Mesenchymal stem cell (in vitro differentiated cells and primary cell): ENCODE data around the gene TIAM1.

Experiments
- DNase-seq: peaks from one replicate; pipeline ENCODE4 v3.0.0-alpha.2; 2013
- H2AFZ ChIP-seq: one replicate; pipeline ENCODE4 v1.6.1; 2013; ENCODE audit warnings: low read depth, mild to moderate bottlenecking, control low read depth, inconsistent platforms, low read length, moderate library complexity
- H2AK5ac ChIP-seq: 2 replicates; pipeline ENCODE4 v1.6.1; 2013; ENCODE audit warnings: low read length, moderate library complexity, mild to moderate bottlenecking, inconsistent platforms; ENCODE audit not compliant: severe bottlenecking
- H2BK120ac ChIP-seq: one replicate; pipeline ENCODE4 v1.6.1; 2013; ENCODE audit warnings: low read depth, mild to moderate bottlenecking, inconsistent platforms, low read length, moderate library complexity
- H2BK12ac ChIP-seq, 2 experiments: one replicate each; pipeline ENCODE4 v1.6.1; 2013; ENCODE audit warnings: inconsistent platforms in 2 of 2, low read length in 2 of 2, mild to moderate bottlenecking in 2 of 2, moderate library complexity in 2 of 2, control low read depth in 1 of 2
- H2BK15ac ChIP-seq: one replicate; pipeline ENCODE4 v1.6.1; 2013; ENCODE audit warnings: mild to moderate bottlenecking, low read depth, inconsistent platforms; ENCODE audit not compliant: poor library complexity, severe bottlenecking
- H2BK5ac ChIP-seq: 2 replicates; pipeline ENCODE4 v1.6.1; 2013; ENCODE audit warnings: low read depth, mild to moderate bottlenecking, low read length, control low read depth, inconsistent platforms; ENCODE audit not compliant: poor library complexity, severe bottlenecking
- H3K14ac ChIP-seq, 2 experiments: one replicate each; pipeline ENCODE4 v1.6.1; 2013; ENCODE audit warnings: inconsistent platforms in 2 of 2, low read length in 2 of 2, control low read depth in 1 of 2, mild to moderate bottlenecking in 1 of 2, moderate library complexity in 1 of 2
- H3K18ac ChIP-seq, 2 experiments: one replicate each; pipeline ENCODE4 v1.6.1; 2013; ENCODE audit warnings: inconsistent platforms in 2 of 2, low read length in 2 of 2, control low read depth in 1 of 2, low read depth in 1 of 2, mild to moderate bottlenecking in 1 of 2
- H3K23ac ChIP-seq, 2 experiments: one replicate each; pipeline ENCODE4 v1.6.1; 2013; ENCODE audit warnings: inconsistent platforms in 2 of 2, low read length in 2 of 2, mild to moderate bottlenecking in 2 of 2, moderate library complexity in 2 of 2, control low read depth in 1 of 2
- H3K27ac ChIP-seq: 2 replicates; pipeline ENCODE4 v1.5.1; 2013; ENCODE audit warnings: mild to moderate bottlenecking, moderate library complexity, low read length, control low read depth, inconsistent platforms; ENCODE audit not compliant: poor library complexity, severe bottlenecking
- H3K27me3 ChIP-seq, 2 experiments: 2 replicates each; pipeline versions ENCODE4 v1.6.1 to v1.7.0; 2013; ENCODE audit warnings: low read length in 2 of 2, mild to moderate bottlenecking in 2 of 2, moderate library complexity in 2 of 2, control low read depth in 1 of 2, inconsistent platforms in 1 of 2; ENCODE audit not compliant: control insufficient read depth in 1 of 2, insufficient read depth in 1 of 2
- H3K36me3 ChIP-seq, 2 experiments: 2 replicates each; pipeline versions ENCODE4 v1.6.1 to v1.7.0; 2013; ENCODE audit warnings: low read length in 2 of 2, control low read depth in 1 of 2, inconsistent platforms in 1 of 2, low read depth in 1 of 2, mild to moderate bottlenecking in 1 of 2; ENCODE audit not compliant: insufficient read depth in 2 of 2, control insufficient read depth in 1 of 2
- H3K4ac ChIP-seq, 2 experiments: one replicate each; pipeline ENCODE4 v1.6.1; 2013; ENCODE audit warnings: inconsistent platforms in 2 of 2, low read length in 2 of 2, mild to moderate bottlenecking in 2 of 2, moderate library complexity in 2 of 2, control low read depth in 1 of 2, low read depth in 1 of 2
- H3K4me1 ChIP-seq: 2 replicates; pipeline ENCODE4 v1.6.1; 2013; ENCODE audit warnings: low read depth, low read length, control low read depth; ENCODE audit not compliant: control insufficient read depth, insufficient read depth
- H3K4me2 ChIP-seq: 2 replicates; pipeline ENCODE4 v1.6.1; 2013; ENCODE audit warnings: low read length, mild to moderate bottlenecking, inconsistent platforms; ENCODE audit not compliant: poor library complexity, severe bottlenecking
- H3K4me3 ChIP-seq, 2 experiments: 2 replicates each; pipeline versions ENCODE4 v1.5.1 to v1.7.0; 2013; ENCODE audit warnings: low read length in 2 of 2, mild to moderate bottlenecking in 2 of 2, control low read depth in 1 of 2, low read depth in 1 of 2; ENCODE audit not compliant: insufficient read depth in 1 of 2
- H3K79me1 ChIP-seq: replicated peaks from 2 replicates; pipeline ENCODE4 v1.6.1; 2013; ENCODE audit warnings: mild to moderate bottlenecking, control low read depth, low read length, inconsistent platforms; ENCODE audit not compliant: poor library complexity, severe bottlenecking
- H3K9ac ChIP-seq: 2 replicates; pipeline ENCODE4 v1.7.0; 2013; ENCODE audit warnings: mild to moderate bottlenecking, low read length, moderate library complexity
- H3K9me3 ChIP-seq: 2 replicates; pipeline ENCODE4 v1.7.0; 2013; ENCODE audit warnings: mild to moderate bottlenecking, low read length; ENCODE audit not compliant: control insufficient read depth
- H4K8ac ChIP-seq: one replicate; pipeline ENCODE4 v1.6.1; 2013; ENCODE audit warnings: inconsistent platforms, mild to moderate bottlenecking, low read length, moderate library complexity
- H4K91ac ChIP-seq: one replicate; pipeline ENCODE4 v1.6.1; 2013; ENCODE audit warnings: mild to moderate bottlenecking, low read length, inconsistent platforms
- WGBS: methylation state at CpG from one replicate; pipeline ENCODE4 v1.1.7; 2013; ENCODE audit warnings: mixed read lengths; 5-methylcytosine and 5-hydroxymethylcytosine counted together

TIAM1 gene

GRCh38 chr21:31275901-31276300 is 68.2 kb downstream of the TIAM1 start:
- 86% methylated on average over 2 of the region's 6 CpGs for WGBS
- H3K18ac ChIP-seq: no peak overlapping the region
- H3K4me1 ChIP-seq: no peaks in the 10 kb centered on the region

GRCh38 chr21:31273278-31273677 is 70.8 kb downstream of the TIAM1 start:
- Histone ChIP-seq H3K4me1 (no peaks in the 10 kb centered on the region), H4K91ac (no peak overlapping the region), H3K23ac (no peak overlapping the region), H3K27me3 (no peaks in the 10 kb centered on the region), H2BK15ac (no peak overlapping the region), H3K36me3 (no peaks in the 10 kb centered on the region), H3K79me1 (peaks cover 5% of the 10 kb centered on the region), H3K4me2 (no peak overlapping the region), H3K18ac (no peak overlapping the region), H3K9me3 (no peaks in the 10 kb centered on the region), H3K4me3 (no peak overlapping the region), H3K9ac (no peak overlapping the region), H4K8ac (no peak overlapping the region), H3K27ac (no peak overlapping the region), H2BK12ac (no peak overlapping the region), H2AK5ac (no peak overlapping the region), H3K4ac (no peak overlapping the region), H2BK5ac (no peak overlapping the region), H3K14ac (no peak overlapping the region), H2BK120ac (no peak overlapping the region), H2AFZ (no peak overlapping the region)
- no peak for DNase-seq
- WGBS: 69% methylated on average over 2 of the region's 2 CpGs

More at GRCh38 chr21:31275901-31276300, 68.2 kb downstream of the TIAM1 start:
- H3K4ac ChIP-seq: no peak overlapping the region
- H4K91ac ChIP-seq: no peak overlapping the region
- no peak overlapping the region for H3K4me3 ChIP-seq
- no peak for DNase-seq
- no peaks in the 10 kb centered on the region for H3K36me3 ChIP-seq
- H3K27me3 ChIP-seq: no peaks in the 10 kb centered on the region
- H3K14ac ChIP-seq: no peak overlapping the region
- no peak overlapping the region for H2BK12ac ChIP-seq
- H3K9ac ChIP-seq: no peak overlapping the region
- H3K4me2 ChIP-seq: no peak overlapping the region
- H4K8ac ChIP-seq: no peak overlapping the region
- H3K9me3 ChIP-seq: no peaks in the 10 kb centered on the region
- H2AK5ac ChIP-seq: no peak overlapping the region
- H2BK120ac ChIP-seq: no peak overlapping the region
- no peak overlapping the region for H3K23ac ChIP-seq
- no peak overlapping the region for H2AFZ ChIP-seq
- H3K79me1 ChIP-seq: peaks cover 2% of the 10 kb centered on the region
- H2BK5ac ChIP-seq: no peak overlapping the region
- H3K27ac ChIP-seq: no peak overlapping the region
- H2BK15ac ChIP-seq: no peak overlapping the region

- Histone ChIP-seq H3K23ac (no peak overlapping the region), H3K4ac (no peak overlapping the region), H2AK5ac (no peak overlapping the region), H3K4me3 (no peak overlapping the region), H3K4me2 (no peak overlapping the region), H3K27ac (no peak overlapping the region), H2BK12ac (no peak overlapping the region), H3K79me1 (peaks cover 7% of the 10 kb centered on the region), H3K9me3 (no peaks in the 10 kb centered on the region), H3K18ac (no peak overlapping the region), H2AFZ (no peak overlapping the region), H3K14ac (no peak overlapping the region), H3K9ac (no peak overlapping the region), H4K8ac (no peak overlapping the region), H2BK120ac (no peak overlapping the region), H3K4me1 (no peaks in the 10 kb centered on the region), H3K27me3 (no peaks in the 10 kb centered on the region), H3K36me3 (peaks cover 0 to 6% of the 10 kb centered on the region in 2 experiments), H2BK15ac (no peak overlapping the region), H4K91ac (no peak overlapping the region), H2BK5ac (no peak overlapping the region)
- DNase-seq: no peak
- WGBS: 90% methylated on average over 5 of the region's 5 CpGs
These were observed 76.0 kb downstream of the TIAM1 start for GRCh38 chr21:31268090-31268489.

DNA sequence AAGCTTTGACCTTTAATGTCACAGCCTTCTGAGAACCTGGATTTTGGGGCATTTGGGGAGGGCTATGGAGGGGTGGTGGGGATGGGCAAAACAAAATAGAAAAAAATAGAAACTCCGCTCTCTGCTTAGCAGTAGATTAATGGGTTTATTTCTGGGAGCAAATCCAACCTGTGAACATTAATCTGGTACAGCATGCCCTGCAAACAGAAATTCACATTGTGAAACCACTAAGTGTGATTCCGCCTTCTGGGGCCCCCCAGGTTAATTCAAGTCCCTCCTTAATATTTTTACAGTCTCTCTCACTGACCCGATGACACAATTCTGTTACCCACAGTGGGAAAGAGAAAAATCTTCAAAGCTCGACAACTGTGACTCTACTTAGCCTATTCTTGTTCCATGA is 76.4 kb downstream of the TIAM1 start:
- 99% methylated on average over 3 of the region's 4 CpGs for WGBS
- H3K36me3 ChIP-seq: peaks cover 0 to 6% of the 10 kb centered on the region in 2 experiments
- H3K14ac ChIP-seq: no peak overlapping the region
- H3K23ac ChIP-seq: no peak overlapping the region
- H2AFZ ChIP-seq: no peak overlapping the region
- H3K4ac ChIP-seq: no peak overlapping the region
- H3K9me3 ChIP-seq: no peaks in the 10 kb centered on the region
- H2AK5ac ChIP-seq: no peak overlapping the region
- no peak overlapping the region for H2BK15ac ChIP-seq
- no peak overlapping the region for H4K8ac ChIP-seq
- H2BK120ac ChIP-seq: no peak overlapping the region
- no peak overlapping the region for H3K4me2 ChIP-seq
- DNase-seq: no peak
- no peaks in the 10 kb centered on the region for H3K27me3 ChIP-seq
- no peak overlapping the region for H3K18ac ChIP-seq
- H2BK5ac ChIP-seq: no peak overlapping the region
- H3K27ac ChIP-seq: no peak overlapping the region
- H3K9ac ChIP-seq: no peak overlapping the region
- peaks cover 9% of the 10 kb centered on the region for H3K79me1 ChIP-seq
- H3K4me3 ChIP-seq: no peak overlapping the region
- H3K4me1 ChIP-seq: no peaks in the 10 kb centered on the region
- no peak overlapping the region for H2BK12ac ChIP-seq
- H4K91ac ChIP-seq: no peak overlapping the region
